K562 (cell line): Measurements from ENCODE around the gene GPER1.

ENCODE experiments used
- MXI1 ChIP-seq: IDR thresholded peaks from 2 replicates; pipeline ENCODE4 v1.6.1; 2011; ENCODE audit warnings: low read depth, mild to moderate bottlenecking, improper control_type of control experiment, low read length
- TAF1 ChIP-seq: IDR thresholded peaks from 2 replicates; pipeline ENCODE4 v1.6.1; 2011; ENCODE audit warnings: mild to moderate bottlenecking, low read length, moderate library complexity; ENCODE audit not compliant: insufficient read depth, control insufficient read depth, severe bottlenecking; ENCODE audit errors: extremely low read depth
- TCF7 ChIP-seq: sonication (generic); IDR thresholded peaks from 2 replicates; pipeline ENCODE4 v1.6.1; 2016; ENCODE audit warnings: antibody characterized with exemption, borderline replicate concordance
- ZNF263 ChIP-seq: sonication (generic); formaldehyde crosslinking; IDR thresholded peaks from 2 replicates; pipeline ENCODE4 v1.8.0; 2022; ENCODE audit warnings: mild to moderate bottlenecking, missing genetic modification reagents, borderline replicate concordance
- ZNF354B ChIP-seq: fragments of 250-450 bp; sonication (Bioruptor Pico); IDR thresholded peaks from 2 replicates; pipeline ENCODE4 v1.4.0; 2020
- TF ChIP-seq, protein P1 (sequence below), 3 experiments: IDR thresholded peaks in 2 of 3; conservative IDR thresholded peaks in 1 of 3; 2 replicates each; pipeline ENCODE4 v1.5.1; 2011 to 2012; ENCODE audit warnings: low read length in 3 of 3, mild to moderate bottlenecking in 3 of 3, control low read depth in 2 of 3, improper control_type of control experiment in 1 of 3, inconsistent platforms in 1 of 3, low read depth in 1 of 3, mixed read lengths in 1 of 3, moderate library complexity in 1 of 3; ENCODE audit not compliant: insufficient read depth in 2 of 3

DNA sequence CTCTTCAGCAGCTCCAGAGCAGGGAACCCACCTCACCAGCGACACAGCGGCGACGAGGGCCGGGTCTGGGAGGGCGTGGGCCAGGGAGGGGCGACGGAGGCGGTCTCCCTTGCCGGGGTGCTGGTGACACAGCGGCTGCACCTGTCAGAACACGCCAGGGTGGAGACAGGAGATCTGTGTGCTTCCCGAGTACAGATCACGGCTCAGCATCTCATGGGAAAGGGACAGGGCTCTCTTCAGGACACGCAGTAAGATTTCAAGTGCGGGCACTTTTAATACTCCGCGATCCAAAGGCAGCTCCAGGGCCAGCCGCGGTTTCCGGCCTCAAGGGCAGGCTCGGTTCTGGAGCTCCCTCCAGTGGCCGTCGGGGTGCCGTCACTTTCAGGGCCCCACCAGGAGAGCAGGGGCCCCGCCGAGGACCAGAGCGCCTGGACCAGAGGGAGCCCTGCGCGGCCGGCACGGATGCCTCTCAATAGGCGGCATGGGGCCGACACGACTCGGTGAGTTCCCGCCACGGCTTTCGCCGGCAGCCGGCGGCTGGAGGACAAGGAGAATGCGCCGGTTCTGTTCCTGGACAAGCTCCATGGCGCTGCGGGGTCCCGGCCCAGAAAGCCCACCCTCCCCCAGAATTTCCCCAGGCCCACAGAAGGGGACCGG, 22.2 kb upstream of the GPER1 start:
- TF ChIP-seq, protein P1, sequence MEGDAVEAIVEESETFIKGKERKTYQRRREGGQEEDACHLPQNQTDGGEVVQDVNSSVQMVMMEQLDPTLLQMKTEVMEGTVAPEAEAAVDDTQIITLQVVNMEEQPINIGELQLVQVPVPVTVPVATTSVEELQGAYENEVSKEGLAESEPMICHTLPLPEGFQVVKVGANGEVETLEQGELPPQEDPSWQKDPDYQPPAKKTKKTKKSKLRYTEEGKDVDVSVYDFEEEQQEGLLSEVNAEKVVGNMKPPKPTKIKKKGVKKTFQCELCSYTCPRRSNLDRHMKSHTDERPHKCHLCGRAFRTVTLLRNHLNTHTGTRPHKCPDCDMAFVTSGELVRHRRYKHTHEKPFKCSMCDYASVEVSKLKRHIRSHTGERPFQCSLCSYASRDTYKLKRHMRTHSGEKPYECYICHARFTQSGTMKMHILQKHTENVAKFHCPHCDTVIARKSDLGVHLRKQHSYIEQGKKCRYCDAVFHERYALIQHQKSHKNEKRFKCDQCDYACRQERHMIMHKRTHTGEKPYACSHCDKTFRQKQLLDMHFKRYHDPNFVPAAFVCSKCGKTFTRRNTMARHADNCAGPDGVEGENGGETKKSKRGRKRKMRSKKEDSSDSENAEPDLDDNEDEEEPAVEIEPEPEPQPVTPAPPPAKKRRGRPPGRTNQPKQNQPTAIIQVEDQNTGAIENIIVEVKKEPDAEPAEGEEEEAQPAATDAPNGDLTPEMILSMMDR (IDR thresholded peaks at IDR 0.05 in 2 of 3, conservative IDR thresholded peaks at IDR 0.05 in 1 of 3; ENCODE audit: insufficient read depth in 2 of 3, low read depth in 1 of 3, low read length in 3 of 3) = peak; percentile 87 to 98 (median 96)
- TF ChIP-seq MXI1 (no peak), TCF7 (no peak), TAF1 (no peak), ZNF263 (CRISPR knock-in tag) (0 out of 2 replicates have a peak, but pooled peaks have one; percentile 41), ZNF354B (CRISPR knock-in tag) (no peak)
